HL-60/S4 treated with retinoic acid at 250 ng/mL for 4 days and 3 days (cell line): Measurements from ENCODE around the gene RCHY1.

ENCODE experiments used
- in situ Hi-C: fragments of 300-500 bp; cut with MboI; formaldehyde crosslinking; loops from 2 replicates; pipeline ENCODE4 v1.7.0; 2022; ENCODE audit warnings: low sequenced_read_pairs

RCHY1 gene

GRCh38 chr4:75429208-75429607 is 85.0 kb downstream of the RCHY1 start:
- in situ Hi-C loops = no loop called here
